SK-N-SH (cell line): ENCODE data around the gene WNK2.

Experiments
- ELF1 ChIP-seq: IDR thresholded peaks from 2 replicates; pipeline ENCODE4 v1.4.0; 2012
- FOXM1 ChIP-seq: IDR thresholded peaks from 2 replicates; pipeline ENCODE4 v1.4.0; 2012; ENCODE audit warnings: low read depth, mild to moderate bottlenecking
- MXI1 ChIP-seq: IDR thresholded peaks from 2 replicates; pipeline ENCODE4 v1.6.1; 2012; ENCODE audit warnings: mild to moderate bottlenecking, low read depth, low read length, improper control_type of control experiment
- NFIC ChIP-seq: IDR thresholded peaks from 2 replicates; pipeline ENCODE4 v1.4.0; 2012; ENCODE audit warnings: borderline replicate concordance
- POLR2AphosphoS5 ChIP-seq: IDR thresholded peaks from 2 replicates; pipeline ENCODE4 v1.6.1; 2012; ENCODE audit warnings: low read depth, low read length
- RCOR1 ChIP-seq: fragments of 150-350 bp; IDR thresholded peaks from 2 replicates; pipeline ENCODE4 v1.6.1; 2017; ENCODE audit warnings: antibody characterized with exemption, low read length
- RFX5 ChIP-seq: IDR thresholded peaks from 2 replicates; pipeline ENCODE4 v1.6.1; 2012; ENCODE audit warnings: mild to moderate bottlenecking, improper control_type of control experiment, low read length
- SMC3 ChIP-seq: IDR thresholded peaks from 2 replicates; pipeline ENCODE4 v1.6.1; 2012; ENCODE audit warnings: low read depth, low read length, improper control_type of control experiment
- TF ChIP-seq, protein P1 (sequence below): fragments of 200-600 bp; sonication (generic); IDR thresholded peaks from 2 replicates; pipeline ENCODE4 v1.6.1; 2017; ENCODE audit warnings: antibody characterized with exemption, mild to moderate bottlenecking, moderate library complexity

DNA sequence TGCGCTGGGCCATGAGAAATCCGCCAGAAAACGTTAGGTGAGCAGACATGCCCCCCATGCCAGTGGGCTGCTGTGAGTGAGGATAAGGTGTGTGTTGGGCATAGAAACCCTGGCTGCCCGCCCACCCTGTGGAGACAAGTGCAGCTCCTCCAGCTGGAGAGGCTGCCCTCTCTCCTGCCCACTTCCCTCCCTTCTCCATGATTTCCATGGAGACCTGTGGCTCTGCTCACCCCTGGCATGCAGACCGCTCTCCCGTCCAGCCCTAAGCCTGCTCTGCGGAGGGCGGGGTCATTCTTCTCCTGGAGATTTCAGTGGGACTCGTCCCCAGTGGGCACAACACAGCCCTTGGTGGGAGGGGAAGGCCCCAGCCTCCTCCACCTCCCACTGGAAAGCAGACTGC lies 134.5 kb downstream of the WNK2 start:
- TF ChIP-seq, protein P1, sequence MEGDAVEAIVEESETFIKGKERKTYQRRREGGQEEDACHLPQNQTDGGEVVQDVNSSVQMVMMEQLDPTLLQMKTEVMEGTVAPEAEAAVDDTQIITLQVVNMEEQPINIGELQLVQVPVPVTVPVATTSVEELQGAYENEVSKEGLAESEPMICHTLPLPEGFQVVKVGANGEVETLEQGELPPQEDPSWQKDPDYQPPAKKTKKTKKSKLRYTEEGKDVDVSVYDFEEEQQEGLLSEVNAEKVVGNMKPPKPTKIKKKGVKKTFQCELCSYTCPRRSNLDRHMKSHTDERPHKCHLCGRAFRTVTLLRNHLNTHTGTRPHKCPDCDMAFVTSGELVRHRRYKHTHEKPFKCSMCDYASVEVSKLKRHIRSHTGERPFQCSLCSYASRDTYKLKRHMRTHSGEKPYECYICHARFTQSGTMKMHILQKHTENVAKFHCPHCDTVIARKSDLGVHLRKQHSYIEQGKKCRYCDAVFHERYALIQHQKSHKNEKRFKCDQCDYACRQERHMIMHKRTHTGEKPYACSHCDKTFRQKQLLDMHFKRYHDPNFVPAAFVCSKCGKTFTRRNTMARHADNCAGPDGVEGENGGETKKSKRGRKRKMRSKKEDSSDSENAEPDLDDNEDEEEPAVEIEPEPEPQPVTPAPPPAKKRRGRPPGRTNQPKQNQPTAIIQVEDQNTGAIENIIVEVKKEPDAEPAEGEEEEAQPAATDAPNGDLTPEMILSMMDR = no peak
- no peak for TF ChIP-seq FOXM1
- no peak for TF ChIP-seq POLR2AphosphoS5
- no peak for TF ChIP-seq RFX5
- TF ChIP-seq ELF1 = no peak
- no peak for TF ChIP-seq NFIC
- TF ChIP-seq MXI1 = no peak
- no peak for TF ChIP-seq SMC3
- TF ChIP-seq RCOR1 = no peak
